ENCODE results near the gene ROBO2. TPM values are rescaled to one million over a fixed set of nuclear protein-coding genes. Genes with fewer than 3 reads are reported as not detected.

Gene ROBO2
- total RNA-seq, 1 experiment from 2014 or later: not detected

- no peaks in the 10 kb centered on the region for H3K27me3 ChIP-seq (ENCODE audit: insufficient read depth, low read length)
- no TSS peak for BruUV-seq (replicated peaks)
- intact Hi-C loops (cut with micrococcal nuclease): no loop called here
- POLR2A ChIA-PET: no interaction called here
- no peak overlapping the region for H3K27ac ChIP-seq (ENCODE audit: low read depth, low read length)
- H3K79me2 ChIP-seq (ENCODE audit: insufficient read depth, low read length): no peaks in the 10 kb centered on the region
- no peaks in the 10 kb centered on the region for H4K20me1 ChIP-seq (ENCODE audit: insufficient read depth)
- H2AFZ ChIP-seq (ENCODE audit: low read depth, low read length, poor library complexity, severe bottlenecking): no peak overlapping the region
- H3K4me1 ChIP-seq (ENCODE audit: control insufficient read depth in 1 of 2, insufficient read depth in 2 of 2, low read length in 2 of 2): no peaks in the 10 kb centered on the region
- no peak for TF ChIP-seq POLR2A (IDR thresholded peaks at IDR 0.05; ENCODE audit: borderline replicate concordance, extremely low read depth, insufficient read depth, insufficient read length)
- peak in 2 of 3 experiments; percentile 54 to 65; a peak in 4 of 6 replicates for TF ChIP-seq CTCF (IDR thresholded peaks at IDR 0.05 in 2 of 3, conservative IDR thresholded peaks at IDR 0.05 in 1 of 3; ENCODE audit: borderline replicate concordance in 1 of 3, insufficient read depth in 1 of 3, low read depth in 2 of 3, low read length in 2 of 3)
- H3K4me2 ChIP-seq (ENCODE audit: low read length): no peak overlapping the region
- DNase-seq (ENCODE audit: low read depth, low spot score) (peak; percentile 1), ATAC-seq (no peak)
- H3K9me3 ChIP-seq (ENCODE audit: control insufficient read depth in 1 of 2, insufficient read depth in 1 of 2, low read depth in 1 of 2, low read length in 2 of 2): peaks cover 0 to 5% of the 10 kb centered on the region in 2 experiments; a peak in 1 of 4 replicates
- no peaks in the 10 kb centered on the region for H3K9me2 ChIP-seq (ENCODE audit: insufficient read depth)
- H3K9ac ChIP-seq (ENCODE audit: low read length): no peak overlapping the region
- no peak overlapping the region for H3K4me3 ChIP-seq (replicated peaks in 1 of 2; ENCODE audit: low read depth in 1 of 2, low read length in 2 of 2)
- RAD21 ChIA-PET (ENCODE audit: low non-redundant PET in 1 of 2, low total read pairs in 2 of 2, uncharacterized antibody in 2 of 2, unreplicated experiment in 2 of 2): no interaction called here
- H3K36me3 ChIP-seq (ENCODE audit: control insufficient read depth in 1 of 2, insufficient read depth in 2 of 2, low read length in 2 of 2): no peaks in the 10 kb centered on the region
- CTCF ChIA-PET: no interaction called here
Measured at GRCh38 chr3:77320514-77320913, 280.6 kb downstream of the ROBO2 start.

GRCh38 chr3:77321646-77322045, 281.7 kb downstream of the ROBO2 start:
- no peak overlapping the region for H3K4me2 ChIP-seq (ENCODE audit: low read length)
- no peaks in the 10 kb centered on the region for H3K36me3 ChIP-seq (ENCODE audit: control insufficient read depth in 1 of 2, insufficient read depth in 2 of 2, low read length in 2 of 2)
- no peaks in the 10 kb centered on the region for H3K9me2 ChIP-seq (ENCODE audit: insufficient read depth)
- intact Hi-C loops (cut with micrococcal nuclease): no loop called here
- no peak overlapping the region for H2AFZ ChIP-seq (ENCODE audit: low read depth, low read length, poor library complexity, severe bottlenecking)
- no peak overlapping the region for H3K27ac ChIP-seq (ENCODE audit: low read depth, low read length)
- no peak overlapping the region for H3K4me3 ChIP-seq (replicated peaks in 1 of 2; ENCODE audit: low read depth in 1 of 2, low read length in 2 of 2)
- H3K9ac ChIP-seq (ENCODE audit: low read length): no peak overlapping the region
- ChIA-PET RAD21 (ENCODE audit: low non-redundant PET in 1 of 2, low total read pairs in 2 of 2, uncharacterized antibody in 2 of 2, unreplicated experiment in 2 of 2) (no interaction called here), CTCF (no interaction called here), POLR2A (no interaction called here)
- no peak for ATAC-seq
- BruUV-seq (replicated peaks): no TSS peak
- no peaks in the 10 kb centered on the region for H3K4me1 ChIP-seq (ENCODE audit: control insufficient read depth in 1 of 2, insufficient read depth in 2 of 2, low read length in 2 of 2)
- no peaks in the 10 kb centered on the region; a peak in 1 of 4 replicates for H3K9me3 ChIP-seq (ENCODE audit: control insufficient read depth in 1 of 2, insufficient read depth in 1 of 2, low read depth in 1 of 2, low read length in 2 of 2)
- no peaks in the 10 kb centered on the region for H3K79me2 ChIP-seq (ENCODE audit: insufficient read depth, low read length)
- no peak for DNase-seq (ENCODE audit: low read depth, low spot score)
- H3K27me3 ChIP-seq (ENCODE audit: insufficient read depth, low read length): no peaks in the 10 kb centered on the region
- H4K20me1 ChIP-seq (ENCODE audit: insufficient read depth): no peaks in the 10 kb centered on the region
- TF ChIP-seq ZFX (IDR thresholded peaks at IDR 0.05) (no peak), ZBTB33 (IDR thresholded peaks at IDR 0.05; ENCODE audit: extremely low read depth, insufficient replicate concordance, low read length) (no peak), POLR2A (IDR thresholded peaks at IDR 0.05; ENCODE audit: borderline replicate concordance, extremely low read depth, insufficient read depth, insufficient read length) (no peak), MAX (IDR thresholded peaks at IDR 0.05) (no peak), RAD21 (IDR thresholded peaks at IDR 0.05; ENCODE audit: low read depth) (no peak), CEBPB (IDR thresholded peaks at IDR 0.05; ENCODE audit: low read depth) (no peak), CBX3 (IDR thresholded peaks at IDR 0.05; ENCODE audit: low read depth) (no peak), EGR1 (IDR thresholded peaks at IDR 0.05; ENCODE audit: low read depth) (no peak), FOSL1 (IDR thresholded peaks at IDR 0.05; ENCODE audit: low read depth) (no peak), ZNF274 (IDR thresholded peaks at IDR 0.05; ENCODE audit: low read depth, low read length) (no peak), ELF1 (IDR thresholded peaks at IDR 0.05; ENCODE audit: borderline replicate concordance, low read depth) (no peak), CTCF (IDR thresholded peaks at IDR 0.05 in 2 of 3, conservative IDR thresholded peaks at IDR 0.05 in 1 of 3; ENCODE audit: borderline replicate concordance in 1 of 3, insufficient read depth in 1 of 3, low read depth in 2 of 3, low read length in 2 of 3) (no peak), YY1 (IDR thresholded peaks at IDR 0.05; ENCODE audit: extremely low read depth, insufficient replicate concordance, low read depth, low read length) (no peak), EZH2phosphoT487 (IDR thresholded peaks at IDR 0.05; ENCODE audit: borderline replicate concordance) (no peak)

Measured in HCT116 (cell line).